Measurements from ENCODE around the gene KCNN3. TPM values are rescaled to one million over a fixed set of nuclear protein-coding genes. Genes with fewer than 3 reads are reported as not detected.

Gene KCNN3
- total RNA-seq, 4 donors from 2014 or later = 0.30 to 0.72 (median 0.37) TPM

DNA sequence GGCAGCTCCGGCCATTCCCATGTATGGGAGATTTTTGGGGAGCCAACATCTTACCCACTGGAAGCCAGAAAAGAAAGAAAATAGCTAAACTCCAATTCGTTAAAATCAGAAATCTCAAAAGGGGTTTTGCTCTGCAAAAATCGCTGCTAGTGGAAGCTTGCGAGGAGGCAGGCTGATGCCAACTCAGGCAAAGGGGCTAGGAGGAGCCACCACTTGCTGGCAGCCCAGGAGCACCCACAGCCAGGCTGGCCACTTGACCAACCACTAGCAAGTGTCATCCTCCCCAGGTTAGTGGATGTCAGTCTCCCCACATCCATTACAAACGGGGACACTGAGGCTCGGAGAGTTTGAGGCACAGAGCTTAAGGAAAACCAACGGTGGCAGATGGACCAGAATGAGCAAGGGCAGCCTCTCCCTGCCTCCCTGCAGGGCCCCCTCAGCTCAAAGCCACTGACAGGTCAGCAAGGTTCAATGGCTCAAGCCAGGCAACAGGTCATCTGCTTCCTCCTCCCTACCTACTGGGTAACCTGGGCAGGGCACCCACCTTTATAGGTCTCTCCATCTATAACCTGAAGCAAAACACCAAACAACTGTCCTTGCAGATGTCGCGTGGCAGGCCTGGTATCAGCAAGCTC is 10.8 kb downstream of the KCNN3 start:
- no peak overlapping the region for H3K4me3 ChIP-seq
- TF ChIP-seq, protein P1, sequence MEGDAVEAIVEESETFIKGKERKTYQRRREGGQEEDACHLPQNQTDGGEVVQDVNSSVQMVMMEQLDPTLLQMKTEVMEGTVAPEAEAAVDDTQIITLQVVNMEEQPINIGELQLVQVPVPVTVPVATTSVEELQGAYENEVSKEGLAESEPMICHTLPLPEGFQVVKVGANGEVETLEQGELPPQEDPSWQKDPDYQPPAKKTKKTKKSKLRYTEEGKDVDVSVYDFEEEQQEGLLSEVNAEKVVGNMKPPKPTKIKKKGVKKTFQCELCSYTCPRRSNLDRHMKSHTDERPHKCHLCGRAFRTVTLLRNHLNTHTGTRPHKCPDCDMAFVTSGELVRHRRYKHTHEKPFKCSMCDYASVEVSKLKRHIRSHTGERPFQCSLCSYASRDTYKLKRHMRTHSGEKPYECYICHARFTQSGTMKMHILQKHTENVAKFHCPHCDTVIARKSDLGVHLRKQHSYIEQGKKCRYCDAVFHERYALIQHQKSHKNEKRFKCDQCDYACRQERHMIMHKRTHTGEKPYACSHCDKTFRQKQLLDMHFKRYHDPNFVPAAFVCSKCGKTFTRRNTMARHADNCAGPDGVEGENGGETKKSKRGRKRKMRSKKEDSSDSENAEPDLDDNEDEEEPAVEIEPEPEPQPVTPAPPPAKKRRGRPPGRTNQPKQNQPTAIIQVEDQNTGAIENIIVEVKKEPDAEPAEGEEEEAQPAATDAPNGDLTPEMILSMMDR (IDR thresholded peaks at IDR 0.05) = no peak
- TF ChIP-seq POLR2AphosphoS5 (IDR thresholded peaks at IDR 0.05) = no peak
- no peak for DNase-seq (ENCODE audit: low spot score in 2 of 2)
- H3K36me3 ChIP-seq = no peaks in the 10 kb centered on the region
- WGBS = 93% methylated on average over 9 of the region's 9 CpGs
- no peaks in the 10 kb centered on the region for H3K4me1 ChIP-seq
- H3K9me3 ChIP-seq = no peaks in the 10 kb centered on the region
- H3K27ac ChIP-seq = no peak overlapping the region
- peaks cover 7% of the 10 kb centered on the region for H3K27me3 ChIP-seq

- WGBS = 85% methylated on average over 11 of the region's 11 CpGs
- Histone ChIP-seq H3K4me1 (no peaks in the 10 kb centered on the region), H3K9me3 (no peaks in the 10 kb centered on the region), H3K4me3 (no peak overlapping the region), H3K36me3 (no peaks in the 10 kb centered on the region), H3K27me3 (peaks cover 7% of the 10 kb centered on the region), H3K27ac (no peak overlapping the region)
- TF ChIP-seq POLR2AphosphoS5 (IDR thresholded peaks at IDR 0.05) (no peak), POLR2A (IDR thresholded peaks at IDR 0.05) (no peak), EP300 (IDR thresholded peaks at IDR 0.05) (no peak)
- TF ChIP-seq, protein P1 (IDR thresholded peaks at IDR 0.05) = no peak
- no peak for DNase-seq (ENCODE audit: low spot score in 2 of 2)
These were observed 12.5 kb downstream of the KCNN3 start for GRCh38 chr1:154857441-154858215.

- Histone ChIP-seq H3K27ac (no peak overlapping the region), H3K27me3 (peaks cover 7% of the 10 kb centered on the region), H3K4me3 (no peak overlapping the region), H3K36me3 (no peaks in the 10 kb centered on the region), H3K9me3 (no peaks in the 10 kb centered on the region), H3K4me1 (no peaks in the 10 kb centered on the region)
- WGBS = 93% methylated on average over 5 of the region's 6 CpGs
- TF ChIP-seq, protein P1 (IDR thresholded peaks at IDR 0.05) = no peak
- no peak for TF ChIP-seq POLR2AphosphoS5 (IDR thresholded peaks at IDR 0.05)
- TF ChIP-seq EP300 (IDR thresholded peaks at IDR 0.05) = no peak
- no peak for TF ChIP-seq POLR2A (IDR thresholded peaks at IDR 0.05)
- no peak for DNase-seq (ENCODE audit: low spot score in 2 of 2)
These were observed 13.1 kb downstream of the KCNN3 start for GRCh38 chr1:154857022-154857421.

- WGBS = 89% methylated on average over 3 of the region's 3 CpGs
- H3K27me3 ChIP-seq = peaks cover 7% of the 10 kb centered on the region
- DNase-seq (ENCODE audit: low spot score in 2 of 2) = no peak
These were observed 13.5 kb downstream of the KCNN3 start for GRCh38 chr1:154856544-154856943.

DNA sequence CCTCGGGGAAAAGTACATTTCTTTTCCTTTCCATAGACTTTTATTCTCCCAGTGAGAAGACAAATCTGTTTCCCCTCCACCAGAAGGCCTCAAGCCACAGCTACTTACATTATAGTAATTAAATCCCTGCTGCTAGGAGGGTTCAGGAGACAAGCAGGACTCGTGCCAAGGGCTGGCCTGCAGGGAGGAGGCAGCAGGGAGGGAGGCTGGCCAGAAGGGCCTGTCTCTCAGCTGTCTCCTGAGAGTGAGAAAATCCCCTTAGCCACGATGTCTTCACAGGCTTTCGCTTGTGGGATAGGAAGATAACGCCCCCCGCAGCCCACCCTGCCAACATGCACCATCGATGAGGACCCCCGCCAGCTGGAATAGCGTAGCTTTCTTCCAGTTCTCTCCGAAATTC is 14.0 kb downstream of the KCNN3 start:
- H3K9me3 ChIP-seq = no peaks in the 10 kb centered on the region
- 55% methylated on average over 10 of the region's 10 CpGs for WGBS
- TF ChIP-seq EP300 (IDR thresholded peaks at IDR 0.05) = no peak
- TF ChIP-seq POLR2AphosphoS5 (IDR thresholded peaks at IDR 0.05) = no peak
- TF ChIP-seq POLR2A (IDR thresholded peaks at IDR 0.05) = no peak
- TF ChIP-seq, protein P1 (IDR thresholded peaks at IDR 0.05) = no peak
- peaks cover 7% of the 10 kb centered on the region for H3K27me3 ChIP-seq
- DNase-seq (ENCODE audit: low spot score in 2 of 2) = no peak
- H3K4me1 ChIP-seq = no peaks in the 10 kb centered on the region
- no peak overlapping the region for H3K4me3 ChIP-seq
- H3K36me3 ChIP-seq = no peaks in the 10 kb centered on the region
- H3K27ac ChIP-seq = no peak overlapping the region

More at GRCh38 chr1:154856544-154856943, 13.5 kb downstream of the KCNN3 start:
- TF ChIP-seq EP300 (IDR thresholded peaks at IDR 0.05) (no peak), POLR2AphosphoS5 (IDR thresholded peaks at IDR 0.05) (no peak), POLR2A (IDR thresholded peaks at IDR 0.05) (no peak)
- TF ChIP-seq, protein P1 (IDR thresholded peaks at IDR 0.05) = no peak
- Histone ChIP-seq H3K27ac (no peak overlapping the region), H3K4me1 (no peaks in the 10 kb centered on the region), H3K4me3 (no peak overlapping the region), H3K9me3 (no peaks in the 10 kb centered on the region), H3K36me3 (no peaks in the 10 kb centered on the region)
